HG03025 (cell line): ENCODE data around the gene MSANTD4.
"Not testable (repeated sequence)": the region's sequence is repeated elsewhere in the genome, so short reads cannot be mapped to it uniquely, and the experiment has no call there.

ENCODE experiments used
- ATAC-seq: cut with Tn5 transposase; IDR thresholded peaks from one replicate; pipeline ENCODE4 v1.9.1; 2021; ENCODE audit warnings: mild to moderate bottlenecking, moderate library complexity; ENCODE audit not compliant: unreplicated experiment, low FRiP score

MSANTD4 gene

DNA sequence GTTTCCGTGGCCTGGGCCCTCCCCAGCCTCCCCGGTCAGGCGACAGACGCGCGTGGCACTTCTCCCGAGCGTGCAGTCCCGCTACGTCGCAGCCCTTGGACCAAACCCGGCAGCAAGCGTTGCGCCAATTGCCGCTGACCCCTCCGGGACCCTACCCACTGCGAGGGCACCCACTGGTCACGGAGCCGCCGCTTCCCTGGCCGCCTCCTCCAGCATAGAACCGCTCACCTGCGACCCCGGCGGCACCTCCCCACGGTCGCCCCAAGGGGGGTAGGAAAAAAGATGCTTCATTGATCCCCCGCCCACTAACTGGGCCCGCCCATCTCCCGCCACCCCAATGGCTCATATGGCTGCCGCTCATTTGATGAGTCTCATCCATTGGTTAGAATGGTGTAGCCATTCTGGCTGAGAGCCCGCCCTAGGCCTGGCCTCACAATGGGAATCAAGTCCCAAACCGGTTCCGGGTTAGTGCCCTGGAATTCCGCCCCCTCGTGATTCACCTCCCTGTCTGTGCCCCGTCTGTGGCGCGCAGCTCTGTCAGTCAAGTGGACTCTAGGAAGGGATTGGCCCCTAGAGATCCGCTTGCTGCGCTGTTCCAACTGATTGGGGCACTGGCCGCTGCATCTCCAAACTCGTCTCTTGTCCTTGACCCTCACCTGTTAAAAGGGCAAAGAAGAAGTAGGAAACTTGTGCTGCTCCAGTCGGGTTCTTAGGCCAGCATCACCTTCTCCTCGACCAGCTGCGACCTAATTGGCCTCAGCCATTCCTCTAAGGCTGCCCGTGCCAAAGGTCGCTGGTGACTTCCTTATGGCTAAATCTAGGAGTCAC, at the start of gene MSANTD4:
MSANTD4 (minus strand) TSS at position 274 of the 828 bp plus-strand sequence. CDS start 11,323 bp downstream, outside the sequence.
- ATAC-seq: peak; percentile 99

DNA sequence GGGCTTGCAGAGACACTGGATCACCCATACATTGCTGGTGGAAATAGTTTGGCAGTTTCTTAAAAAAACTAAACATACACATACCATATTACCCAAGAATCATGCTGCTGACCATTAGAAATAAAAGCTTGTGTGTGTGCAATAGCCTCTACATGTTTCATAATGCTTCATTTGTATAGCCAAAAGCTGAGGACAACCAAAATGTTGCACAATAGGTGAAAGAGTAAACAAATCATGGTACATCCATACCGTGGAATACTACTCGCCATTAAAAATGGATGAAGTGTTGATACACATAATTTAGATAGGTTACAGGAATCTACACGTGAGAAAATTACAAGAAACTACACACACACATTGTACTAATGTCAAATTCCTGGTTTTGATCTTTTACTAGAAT, 48.6 kb upstream of the MSANTD4 start:
- no peak for ATAC-seq

DNA sequence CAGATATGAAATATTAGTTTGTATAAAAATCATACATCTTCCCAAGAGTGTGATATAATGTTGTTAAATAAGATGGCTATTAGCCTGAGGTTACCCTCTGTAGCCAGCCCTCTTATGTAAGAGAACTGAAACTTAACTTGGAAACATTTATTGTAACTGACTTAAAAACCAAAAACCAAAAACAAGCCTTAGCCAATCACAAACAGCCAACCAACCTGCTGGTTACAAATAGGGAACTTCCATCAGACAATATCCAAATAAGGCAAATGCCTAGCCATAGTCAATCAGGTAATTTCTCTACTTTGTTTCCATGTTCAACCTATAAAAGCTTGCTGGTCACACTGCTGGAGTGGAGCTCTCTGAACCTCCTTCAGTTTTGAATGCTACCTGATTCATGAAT, 41.0 kb upstream of the MSANTD4 start:
- ATAC-seq: no peak

DNA sequence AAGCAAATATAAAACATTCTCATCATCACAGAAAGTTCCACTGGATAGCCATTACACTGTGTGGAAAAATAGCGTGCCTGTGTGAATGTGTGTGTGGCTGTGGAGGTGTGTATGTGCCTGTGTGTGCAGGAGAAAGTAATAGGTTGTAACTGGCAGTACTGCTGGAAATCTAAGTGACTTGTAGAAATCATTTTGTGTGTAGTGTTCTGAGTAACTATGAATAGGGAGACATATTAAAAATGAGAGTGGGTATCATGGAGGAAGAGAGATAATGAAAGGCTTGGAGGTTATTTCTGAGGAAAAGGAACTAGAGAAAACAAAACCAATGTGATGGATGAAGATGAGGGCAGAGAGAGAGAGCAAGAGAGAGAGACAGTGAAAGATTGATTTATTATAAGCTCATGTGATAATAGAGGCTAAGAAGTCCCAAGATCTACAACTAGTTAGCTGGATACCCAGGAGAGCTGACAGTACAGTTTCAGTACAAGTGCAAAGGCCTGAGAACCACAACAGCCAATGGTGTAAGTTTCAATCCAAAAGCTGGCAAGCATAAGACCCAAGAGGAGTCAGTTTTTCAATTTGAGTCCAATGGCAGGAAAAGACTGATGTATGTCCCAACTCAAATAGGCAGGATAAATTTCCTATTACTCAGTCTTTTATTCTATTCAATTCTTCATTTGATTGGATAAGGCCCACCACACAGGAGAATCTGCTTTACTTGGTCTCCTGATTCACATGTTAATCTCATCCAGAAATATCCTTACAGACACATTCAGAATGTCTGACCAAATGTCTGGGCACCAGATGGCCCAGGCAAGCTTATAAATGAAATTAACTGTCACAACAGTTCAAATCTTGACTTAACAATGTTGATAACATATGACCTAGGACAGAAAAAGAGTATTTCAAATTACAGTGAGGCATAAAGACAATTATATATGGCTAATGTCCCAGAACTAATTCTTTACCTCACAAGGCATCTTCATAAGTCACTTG, 40.2 kb upstream of the MSANTD4 start:
- ATAC-seq: no peak

DNA sequence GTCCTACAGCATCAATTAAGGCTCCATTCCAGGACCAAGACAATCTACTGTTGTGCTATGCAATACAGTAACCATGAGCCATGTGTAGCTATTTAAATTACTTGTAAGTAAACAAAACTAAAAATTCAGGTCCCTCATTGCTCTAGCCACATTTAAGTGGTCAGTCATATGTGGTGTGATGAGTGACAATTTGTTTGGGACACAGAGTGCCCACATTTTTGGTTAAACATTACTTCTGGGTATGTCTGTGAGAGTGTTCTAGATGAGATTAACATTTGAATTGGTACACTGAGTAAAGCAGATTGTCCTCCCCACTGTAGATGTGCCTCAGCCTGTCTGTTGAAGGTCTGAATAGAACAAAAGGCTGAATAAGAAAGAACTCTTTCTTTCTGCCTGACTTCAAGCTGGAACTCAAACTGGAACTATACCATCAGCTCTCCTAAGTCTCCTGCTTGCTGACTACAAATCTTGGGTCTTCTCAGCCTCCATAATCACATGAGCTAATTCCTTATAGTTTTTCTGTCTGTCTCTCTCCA, 39.3 kb upstream of the MSANTD4 start:
- no peak for ATAC-seq

DNA sequence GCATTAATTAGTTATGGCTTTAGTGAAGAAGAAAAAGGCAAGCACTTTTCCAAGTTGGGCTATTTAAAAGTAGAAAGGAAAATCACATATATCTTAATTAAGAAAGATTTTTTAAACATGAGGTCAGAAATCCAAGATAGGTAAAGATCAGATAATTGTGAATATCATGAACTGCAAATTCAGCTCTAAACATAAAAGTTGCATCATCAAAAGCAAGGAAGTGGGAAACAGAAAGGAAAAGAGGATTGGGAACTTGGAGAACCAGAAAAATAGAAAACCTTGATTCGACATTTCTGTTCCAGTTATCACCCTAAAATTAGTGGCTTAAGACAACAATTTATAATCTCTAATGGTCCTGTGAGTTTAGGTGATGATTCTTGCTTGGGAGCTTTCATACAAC, 37.6 kb upstream of the MSANTD4 start:
- ATAC-seq: no peak

DNA sequence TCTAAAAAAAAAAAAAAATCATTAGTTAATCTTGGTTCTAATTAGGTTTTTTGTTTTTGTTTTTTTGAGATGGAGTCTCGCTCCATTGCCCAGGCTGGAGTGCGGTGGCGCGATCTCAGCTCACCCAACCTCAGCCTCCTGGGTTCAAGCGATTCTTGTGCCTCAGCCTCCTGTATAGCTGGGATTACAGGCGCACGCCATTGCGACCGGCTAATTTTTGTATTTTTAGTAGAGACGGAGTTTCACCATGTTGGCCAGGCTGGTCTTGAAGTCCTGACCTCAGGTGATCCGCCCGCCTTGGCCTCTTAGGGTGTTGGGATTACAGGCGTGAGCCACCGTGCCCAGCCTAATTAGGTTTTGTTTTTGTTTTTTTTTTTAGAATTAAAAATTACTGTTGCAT, 36.3 kb upstream of the MSANTD4 start:
- ATAC-seq: not testable (repeated sequence)

DNA sequence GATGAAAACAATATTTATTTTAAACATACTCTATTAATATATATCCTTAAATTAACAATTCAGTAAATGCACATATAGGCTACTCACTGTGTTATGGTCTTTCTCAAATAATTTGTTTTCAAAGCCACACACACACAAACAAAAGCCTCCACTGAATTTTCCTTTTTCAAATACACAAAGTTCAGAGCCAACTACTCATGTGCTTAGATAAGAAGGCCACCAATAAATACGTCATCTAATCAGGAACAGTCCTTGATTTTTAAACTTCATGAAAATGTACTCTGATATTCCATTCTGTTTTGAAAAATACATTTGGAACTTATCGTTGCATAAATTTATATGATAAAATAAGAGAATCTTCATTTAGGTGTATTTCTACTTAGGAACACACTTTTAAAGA, 29.1 kb upstream of the MSANTD4 start:
- ATAC-seq: no peak

DNA sequence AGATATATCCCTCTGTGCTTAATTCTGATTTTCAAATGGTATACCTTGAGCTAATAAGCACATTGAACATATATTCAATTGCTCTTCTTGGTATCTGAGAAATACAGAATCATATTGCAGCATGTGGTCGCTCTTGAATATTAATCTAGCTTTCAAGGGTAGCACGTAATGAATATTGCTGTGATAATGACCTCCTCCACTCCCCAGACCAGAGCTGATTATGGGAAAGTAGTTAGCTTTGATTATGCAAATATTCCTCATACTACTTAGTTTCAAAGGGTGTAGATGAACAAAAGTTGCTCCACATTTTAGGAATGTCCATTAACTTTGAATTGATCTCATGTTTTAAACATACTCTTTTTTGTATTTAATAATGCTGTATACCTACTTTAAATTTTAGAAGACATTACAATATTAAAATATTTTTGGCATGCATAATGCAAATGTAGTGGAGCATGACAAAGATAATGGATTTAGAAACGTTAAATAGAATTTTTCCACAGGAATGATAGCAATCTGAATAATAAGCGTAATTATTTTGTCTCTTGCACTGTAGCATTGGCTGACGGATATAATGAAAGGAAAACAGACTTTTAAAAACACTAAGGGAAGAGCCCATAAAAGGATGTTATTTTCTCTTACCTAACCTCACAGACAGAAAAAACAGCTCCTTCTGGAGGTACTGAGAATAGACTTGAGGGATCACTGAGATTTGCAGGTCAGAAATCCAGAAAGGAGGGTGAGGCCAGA, 27.9 kb upstream of the MSANTD4 start:
- no peak for ATAC-seq

DNA sequence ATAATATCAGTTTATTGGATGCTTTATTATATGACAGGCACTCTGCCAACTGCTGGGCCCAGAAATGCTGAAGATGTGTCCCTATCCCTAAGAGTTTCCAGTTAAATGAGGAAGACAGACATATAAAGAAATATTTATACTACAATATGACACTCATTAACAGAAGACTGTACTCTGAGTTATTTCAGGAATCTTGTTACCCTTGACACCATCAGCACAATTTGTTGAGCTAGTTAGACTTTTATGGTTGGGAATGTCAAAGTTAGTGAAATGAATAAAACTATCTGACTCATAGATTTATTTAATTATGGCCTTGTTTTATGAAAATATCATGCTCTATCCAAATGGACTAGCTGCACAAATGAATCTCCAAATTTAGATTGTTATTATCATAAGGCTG, 25.6 kb upstream of the MSANTD4 start:
- ATAC-seq: no peak

DNA sequence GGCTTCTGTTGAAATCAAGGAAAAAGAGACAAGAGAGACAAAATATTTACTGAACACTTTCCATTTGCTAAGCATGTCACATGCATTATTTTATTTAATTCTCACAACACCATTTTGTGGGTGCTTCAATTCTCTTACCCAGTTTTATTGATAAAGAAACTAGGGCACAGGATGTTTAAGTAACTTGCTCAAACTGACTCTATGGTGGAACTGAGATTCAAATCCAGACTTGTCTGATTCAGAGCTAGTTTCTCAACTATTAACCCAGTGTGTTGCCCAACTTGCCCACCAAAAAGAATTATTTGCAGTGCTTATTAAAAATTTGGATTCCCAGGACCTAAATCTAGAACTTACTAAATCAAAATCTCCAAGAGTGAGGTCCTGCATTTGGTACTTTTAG, 21.5 kb upstream of the MSANTD4 start:
- ATAC-seq: no peak

DNA sequence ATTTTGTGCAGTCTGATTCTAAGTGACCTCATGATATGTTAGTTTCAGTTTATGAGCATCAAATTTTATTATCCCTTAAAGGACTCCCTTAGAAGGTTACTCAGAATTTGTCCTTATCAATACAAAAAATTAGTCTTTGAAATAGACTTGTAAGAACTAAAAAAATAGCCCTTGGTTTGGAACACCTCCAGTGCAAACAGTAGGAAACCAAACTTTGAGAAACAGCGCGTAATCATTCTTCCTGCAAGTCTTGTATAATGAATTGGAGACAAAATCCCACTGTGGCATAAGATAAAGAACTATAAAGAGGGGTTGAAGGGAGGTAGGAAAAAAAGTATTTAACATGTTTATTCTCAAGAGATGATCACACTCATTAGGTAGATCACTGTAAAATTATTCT, 10.8 kb upstream of the MSANTD4 start:
- ATAC-seq: no peak

DNA sequence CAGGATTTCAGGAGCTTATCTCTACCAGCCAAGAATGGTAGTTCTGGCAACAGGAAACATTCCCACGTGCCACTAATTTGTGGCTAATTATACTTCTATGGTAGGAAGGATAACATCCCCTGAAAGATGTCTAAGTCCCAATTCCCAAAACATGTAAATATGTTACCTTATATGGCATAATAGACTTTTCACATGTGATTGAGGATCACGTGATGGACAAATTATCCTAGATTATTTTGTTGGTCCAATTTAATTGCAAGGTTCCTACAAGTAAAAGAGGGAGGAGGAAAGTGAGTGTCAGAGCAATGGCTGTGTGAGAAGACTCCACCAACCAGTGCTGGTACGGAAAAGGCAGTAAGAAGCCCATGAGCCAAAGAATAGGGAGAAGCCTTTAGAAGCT, 9.9 kb upstream of the MSANTD4 start:
- no peak for ATAC-seq

DNA sequence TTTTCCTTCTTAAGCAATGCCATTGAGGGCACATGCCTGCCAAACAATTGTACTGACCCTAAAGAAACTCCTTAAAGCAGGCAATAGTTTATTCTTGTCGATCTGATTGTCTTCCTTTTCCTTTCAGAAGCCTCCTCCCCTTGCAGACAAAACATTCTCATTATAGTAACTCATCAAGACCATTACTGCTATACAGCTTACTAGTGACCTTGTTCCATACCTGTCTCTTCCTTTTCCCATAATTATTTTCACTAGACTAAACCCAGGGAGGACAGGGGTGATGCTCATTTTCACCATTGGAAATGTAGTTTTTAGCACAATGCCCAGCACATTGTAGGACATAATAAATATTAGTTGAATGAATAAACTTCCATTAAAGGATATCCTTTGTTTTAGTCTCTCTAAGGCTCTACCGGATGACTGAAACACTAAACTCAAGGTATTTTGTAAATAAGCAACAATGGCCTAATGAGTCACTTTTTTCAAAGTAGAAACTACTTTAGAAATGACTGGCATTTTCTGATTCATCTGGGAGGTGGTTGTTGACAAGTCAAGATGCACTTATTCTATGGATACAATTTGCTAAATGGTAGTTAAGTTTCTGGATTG, 9.3 kb upstream of the MSANTD4 start:
- no peak for ATAC-seq

DNA sequence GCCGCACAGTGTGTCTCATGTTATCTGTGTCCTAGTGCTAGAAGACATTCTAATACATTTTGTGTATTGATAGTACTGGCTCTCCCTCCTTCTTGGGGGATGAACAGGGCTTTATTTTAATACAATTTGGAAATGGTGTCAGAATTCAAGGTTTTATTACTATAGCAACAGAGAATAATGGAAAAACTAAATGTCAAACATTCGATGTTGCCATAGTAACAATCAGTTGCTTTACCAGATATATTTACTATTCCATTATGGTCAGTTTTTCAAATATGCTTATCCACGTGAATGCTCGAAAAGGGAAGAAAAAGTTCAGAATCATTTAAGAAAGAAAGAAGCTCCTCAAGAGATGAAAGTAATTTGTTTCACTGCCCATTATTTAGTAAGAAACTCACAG, 8.6 kb upstream of the MSANTD4 start:
- ATAC-seq: no peak

DNA sequence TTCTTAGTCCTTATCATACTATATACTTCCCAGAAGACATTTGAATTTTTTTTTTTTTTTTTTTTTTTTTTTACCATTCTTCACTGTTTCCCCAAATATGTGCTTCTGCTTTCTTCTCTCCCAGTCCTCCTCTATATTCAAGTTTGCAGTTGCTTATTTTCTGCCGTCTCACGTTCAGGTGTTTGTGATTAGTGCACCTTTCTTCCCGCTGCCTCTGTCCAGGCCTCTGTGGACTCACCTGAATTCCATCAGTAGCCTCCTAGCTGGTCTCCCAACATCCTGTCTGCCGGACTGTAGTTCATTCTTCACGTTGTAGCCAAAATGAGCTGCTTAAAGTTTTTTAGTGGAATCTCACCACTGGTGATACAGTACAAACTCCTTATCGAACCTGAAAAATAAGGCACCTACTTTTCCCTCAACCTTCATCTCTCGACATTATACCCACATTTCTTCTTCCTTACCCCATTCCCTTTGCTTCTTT, 795 bp upstream of the MSANTD4 start:
- ATAC-seq: no peak

DNA sequence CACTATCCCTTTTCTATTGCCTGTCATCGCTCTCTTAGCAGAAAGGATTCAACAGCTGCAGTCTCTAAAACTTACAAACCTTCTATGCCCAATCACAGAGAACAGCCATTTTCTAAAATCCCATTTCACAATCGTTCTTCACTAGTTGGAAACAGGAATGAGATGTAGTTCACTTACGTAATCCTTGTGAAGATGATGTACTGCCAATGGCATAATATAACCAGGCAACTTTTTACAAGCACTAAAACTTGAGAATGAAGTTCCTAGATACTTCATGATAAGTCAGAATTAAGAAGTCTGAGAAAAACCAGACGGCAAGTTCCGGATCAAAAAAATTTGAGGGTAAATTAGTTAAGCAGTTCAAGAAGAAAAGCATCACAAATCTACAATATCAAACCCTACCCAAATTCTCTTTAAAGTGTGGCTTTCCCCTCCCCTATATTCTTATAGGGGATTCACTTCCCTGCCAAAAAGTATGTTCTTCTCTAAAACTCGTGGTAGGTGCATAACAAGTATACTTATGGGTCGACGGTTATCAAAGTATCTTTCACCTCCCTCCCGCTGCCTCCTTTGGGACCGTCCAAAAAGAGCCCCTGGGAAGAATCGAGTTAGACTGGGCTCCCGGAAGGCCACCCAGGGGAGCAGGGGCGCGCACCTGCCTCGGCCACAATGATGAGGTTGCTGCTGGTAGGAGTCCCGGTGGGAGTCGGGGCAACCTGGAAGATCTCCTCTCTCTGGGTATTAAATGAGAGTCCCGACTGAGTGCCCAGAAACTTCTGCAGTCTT, 666 bp downstream of the MSANTD4 start:
- peak; percentile 25 for ATAC-seq

DNA sequence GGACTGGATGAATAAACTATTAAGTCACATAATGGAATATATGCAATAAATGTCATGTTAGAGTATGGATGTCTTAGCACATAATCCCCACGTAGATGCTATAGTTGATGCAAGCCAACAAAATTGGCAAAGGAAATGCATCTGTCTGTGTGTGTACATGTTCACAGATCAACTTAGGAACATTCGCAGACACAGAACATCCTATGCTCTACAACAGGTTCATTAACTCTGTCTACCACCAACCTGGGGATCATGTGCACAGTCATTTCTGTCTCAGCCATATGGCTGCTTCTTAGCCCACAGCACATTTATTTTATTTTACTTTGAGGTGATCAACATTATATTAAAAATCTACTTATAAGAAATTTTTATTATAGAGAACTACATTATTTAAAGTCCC, 4.9 kb downstream of the MSANTD4 start:
- no peak for ATAC-seq

DNA sequence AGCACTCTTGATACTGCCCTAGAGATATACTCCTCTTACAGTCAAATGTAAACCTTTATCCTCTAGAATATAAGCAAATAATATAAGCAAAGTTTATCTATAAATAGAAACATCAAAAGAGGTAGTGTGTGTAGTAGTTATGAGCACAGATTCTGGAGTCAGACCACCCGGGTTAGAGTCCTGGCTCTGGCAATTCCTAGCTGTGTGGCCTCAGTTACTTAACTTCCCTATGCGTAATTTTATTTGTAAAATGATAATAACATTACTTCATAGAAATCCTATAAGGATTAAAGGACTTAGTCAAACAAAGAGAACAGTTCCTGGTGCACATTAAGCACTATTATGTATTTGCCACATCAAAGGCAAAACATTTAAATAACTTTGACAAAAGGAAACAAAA, 7.0 kb downstream of the MSANTD4 start:
- ATAC-seq: no peak
